HG03342 (cell line): Measurements from ENCODE around the gene CST3.
"Not testable (repeated sequence)": the region's sequence is repeated elsewhere in the genome, so short reads cannot be mapped to it uniquely, and the experiment has no call there.

Experiments
- ATAC-seq: cut with Tn5 transposase; IDR thresholded peaks from one replicate; pipeline ENCODE4 v1.9.1; 2021; ENCODE audit warnings: mild to moderate bottlenecking, moderate library complexity; ENCODE audit not compliant: unreplicated experiment

The CST3 gene

DNA sequence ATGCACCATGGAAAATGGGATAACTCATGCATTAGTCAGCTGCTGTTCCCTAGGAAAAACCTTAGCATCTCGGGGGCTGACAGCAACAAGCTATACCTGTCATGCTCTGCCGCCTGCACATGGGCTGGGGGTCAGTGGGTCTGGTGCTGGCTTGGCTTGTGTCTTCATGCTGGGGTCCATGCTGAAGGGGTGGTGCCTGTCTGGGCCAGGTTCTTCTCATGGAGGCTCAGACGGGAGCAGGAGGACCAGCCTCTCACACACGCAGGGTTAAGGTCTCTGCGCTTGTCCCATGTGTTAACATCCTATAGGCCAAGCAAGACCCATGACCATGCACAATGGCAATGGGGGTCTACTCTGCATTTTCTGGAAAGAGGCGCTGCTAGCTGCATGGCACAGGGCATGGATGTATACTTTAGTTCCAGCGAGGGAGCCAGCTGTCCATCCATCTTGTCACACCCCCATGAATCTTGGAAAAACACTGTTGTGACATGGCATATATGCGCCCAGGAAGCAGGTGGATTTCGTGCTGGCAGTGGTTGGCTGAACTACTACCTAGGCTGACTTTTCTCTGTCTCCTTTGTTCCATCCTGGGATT is 24.6 kb upstream of the CST3 start:
- no peak for ATAC-seq

DNA sequence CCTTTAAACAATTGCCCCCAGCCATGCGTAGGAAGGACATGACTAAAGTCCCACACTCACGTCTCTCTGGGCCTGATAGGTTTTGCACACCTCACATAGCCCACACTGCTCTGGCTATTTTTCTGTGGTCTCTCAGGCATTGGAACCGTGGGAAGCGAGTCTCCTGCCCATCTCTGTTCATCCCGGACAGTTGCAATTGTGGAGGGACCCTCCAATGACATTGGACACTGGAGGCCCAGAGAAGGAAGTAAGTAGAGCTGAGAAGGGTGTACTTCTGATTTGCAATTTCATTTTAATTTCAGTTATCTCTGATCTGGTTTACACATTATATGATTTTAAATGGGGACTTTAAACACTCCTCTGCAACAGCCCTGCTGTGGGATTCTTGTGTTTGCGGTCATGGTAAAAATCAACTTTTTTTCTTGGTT is 23.3 kb upstream of the CST3 start:
- ATAC-seq = no peak

DNA sequence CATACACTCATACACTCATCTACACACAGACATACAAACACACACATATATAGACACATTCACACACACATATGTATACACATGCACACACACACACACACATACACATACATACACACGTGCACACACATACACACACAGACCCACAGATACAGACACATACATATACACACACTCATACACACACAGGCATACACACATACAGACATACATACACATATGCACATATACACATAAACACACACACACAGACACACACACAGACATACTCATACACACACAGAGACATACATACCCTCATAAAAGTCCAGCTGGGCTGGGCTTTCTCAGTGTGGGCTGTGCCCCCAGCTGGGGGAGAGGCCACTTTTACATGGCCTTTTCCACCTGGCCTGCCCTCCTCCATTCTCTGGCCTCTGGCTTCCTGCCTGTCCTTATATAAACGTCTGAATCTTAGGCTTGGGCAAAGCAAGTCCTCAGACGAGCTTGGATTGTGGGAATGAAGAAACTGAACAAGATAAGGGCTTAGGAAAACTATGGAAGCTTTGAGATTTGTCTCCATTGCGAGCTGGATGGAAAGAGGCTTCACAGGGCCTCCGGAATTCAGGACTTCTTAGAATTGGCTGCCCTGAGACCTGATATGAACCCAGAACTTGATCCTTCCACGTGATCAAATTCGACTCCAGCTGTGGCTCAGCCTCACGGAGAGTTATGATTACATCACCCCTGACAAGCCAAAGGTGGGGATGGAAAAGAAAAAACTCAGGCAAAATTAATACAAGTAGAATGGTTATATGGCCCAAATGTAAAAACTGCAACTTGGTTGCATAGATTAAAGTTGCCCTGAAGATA is 22.5 kb upstream of the CST3 start:
- no peak for ATAC-seq

DNA sequence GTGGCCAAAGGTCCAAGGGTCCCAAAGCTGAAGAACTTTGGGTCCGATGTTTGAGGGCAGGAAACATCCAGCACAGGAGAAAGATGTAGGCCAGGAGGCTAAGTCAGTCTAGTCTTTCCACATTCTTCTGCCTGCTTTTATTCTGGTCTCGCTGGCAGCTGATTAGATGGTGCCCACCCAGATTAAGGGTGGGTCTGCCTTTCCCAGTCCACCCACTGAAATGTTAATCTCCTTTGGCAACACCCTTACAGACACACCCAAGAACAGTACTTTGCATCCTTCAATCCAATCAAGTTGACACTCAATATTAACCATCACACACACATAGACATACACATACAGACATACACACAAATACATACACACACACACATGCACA is 21.8 kb upstream of the CST3 start:
- ATAC-seq = not testable (repeated sequence)

DNA sequence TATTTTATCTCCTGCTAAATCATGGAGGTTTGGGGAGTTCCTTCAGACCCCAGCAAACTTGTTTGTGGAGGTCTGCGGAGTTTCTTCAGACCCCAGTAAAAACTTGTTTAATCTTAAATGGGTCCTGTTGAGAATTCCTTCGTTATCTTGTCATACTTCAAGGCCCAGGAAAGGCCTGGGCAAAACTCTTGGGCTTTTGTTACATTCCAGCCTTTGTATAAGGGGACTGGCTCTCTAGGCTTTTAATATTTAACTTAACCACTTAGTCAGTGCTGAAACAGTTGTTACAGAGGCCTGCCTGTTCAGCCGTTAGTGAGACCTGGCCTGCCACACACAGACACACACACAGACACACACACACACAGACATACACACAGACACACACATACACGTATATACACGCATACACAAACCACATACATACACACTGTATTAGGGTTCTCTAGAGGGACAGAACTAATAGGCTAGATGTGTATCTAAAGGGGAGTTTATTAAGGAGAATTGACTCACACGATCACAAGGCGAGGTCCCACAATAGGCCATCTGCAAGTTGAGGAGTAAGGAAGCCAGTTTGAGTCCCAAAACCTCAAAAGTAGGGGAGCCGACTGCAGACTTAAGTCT is 21.3 kb upstream of the CST3 start:
- no peak for ATAC-seq

DNA sequence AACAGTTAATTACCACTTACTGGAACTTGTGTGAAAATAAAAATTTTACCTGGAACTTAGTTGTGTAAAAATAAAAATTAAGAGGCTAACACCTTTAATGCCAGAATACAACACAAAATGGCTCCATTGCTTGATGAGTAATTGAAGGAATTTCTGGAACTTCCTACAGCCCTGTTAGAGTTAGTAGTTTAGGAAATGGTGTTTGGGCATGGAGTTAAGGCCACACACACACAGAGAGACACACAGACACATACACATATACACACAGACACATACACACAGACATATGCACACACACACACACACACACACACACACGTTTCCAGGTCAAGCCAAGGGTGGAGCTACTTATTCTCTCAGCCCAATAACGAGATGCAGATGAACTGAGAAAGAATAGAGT is 20.6 kb upstream of the CST3 start:
- no peak for ATAC-seq

DNA sequence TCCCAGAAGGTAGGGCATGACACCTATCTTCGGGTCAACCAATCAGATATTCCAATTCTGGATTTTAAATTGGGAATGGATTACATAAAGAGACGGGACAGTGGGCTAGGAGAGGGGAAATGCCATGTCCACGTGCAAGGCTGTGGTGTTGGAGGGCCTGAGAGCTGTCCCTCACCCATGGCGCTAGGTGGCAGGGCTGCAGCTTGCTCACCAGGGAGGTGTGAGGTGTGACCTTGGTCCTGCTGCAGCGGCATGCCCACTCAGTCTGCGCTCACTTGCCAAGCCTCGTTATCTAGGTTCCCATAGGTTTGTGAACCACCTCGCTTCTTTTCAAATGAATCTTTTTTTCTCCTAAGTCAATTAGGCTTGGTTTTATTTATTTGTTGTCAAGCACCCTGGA is 19.4 kb upstream of the CST3 start:
- no peak for ATAC-seq

DNA sequence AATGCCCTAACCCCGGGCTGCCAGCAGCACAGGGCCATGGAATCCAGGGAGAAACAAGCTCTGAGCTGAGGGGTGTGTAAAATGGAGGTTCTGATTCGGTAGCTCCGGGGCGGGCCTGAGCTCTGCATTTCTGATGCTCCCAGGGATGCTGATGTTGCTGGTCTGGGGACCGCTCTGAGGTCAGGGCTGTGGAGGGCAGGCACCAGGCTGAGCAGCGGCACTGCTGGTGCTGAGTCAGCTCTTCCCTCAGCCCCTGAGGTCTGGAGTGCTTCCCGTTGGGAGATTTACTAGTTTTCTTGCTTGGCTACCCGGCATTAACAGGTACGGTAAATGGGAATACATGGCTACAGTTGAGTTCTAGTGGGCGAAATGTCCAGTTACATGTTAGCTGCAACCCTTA is 18.6 kb upstream of the CST3 start:
- ATAC-seq = no peak

DNA sequence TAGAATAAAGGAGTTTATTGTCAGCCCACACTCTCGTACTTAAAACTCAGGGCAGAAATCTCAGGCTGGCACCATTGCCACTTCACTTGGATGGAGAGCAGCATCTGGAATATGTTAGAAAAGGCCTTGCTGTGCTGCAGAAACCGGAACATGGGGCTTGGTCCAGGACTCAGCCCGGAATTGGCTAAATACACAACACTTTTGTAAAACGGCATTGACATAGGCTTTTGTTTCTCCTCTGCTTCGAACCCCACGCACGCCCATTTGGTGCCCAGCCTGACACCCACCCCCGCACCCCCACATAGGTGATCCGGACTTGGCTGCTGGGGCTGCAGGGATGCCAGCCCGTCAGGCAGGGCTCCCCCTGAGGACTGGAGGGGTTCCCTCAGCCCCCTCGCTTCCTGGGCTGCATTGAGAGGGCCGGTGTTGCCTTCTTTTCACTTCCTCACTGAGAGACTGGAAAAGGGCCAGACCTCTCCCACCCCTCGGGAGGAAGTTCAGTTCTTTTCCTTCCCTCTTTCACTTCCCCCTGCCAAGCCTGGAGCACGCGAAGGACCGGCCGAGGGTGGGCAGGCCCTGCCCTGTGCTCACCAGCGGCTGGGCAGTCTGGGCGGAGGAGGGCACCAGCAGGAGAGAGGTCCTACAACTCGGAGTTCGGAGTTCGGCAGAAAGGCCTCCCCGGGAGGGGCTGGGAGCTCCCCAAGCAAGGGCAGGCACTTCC is 17.9 kb upstream of the CST3 start:
- no peak for ATAC-seq

DNA sequence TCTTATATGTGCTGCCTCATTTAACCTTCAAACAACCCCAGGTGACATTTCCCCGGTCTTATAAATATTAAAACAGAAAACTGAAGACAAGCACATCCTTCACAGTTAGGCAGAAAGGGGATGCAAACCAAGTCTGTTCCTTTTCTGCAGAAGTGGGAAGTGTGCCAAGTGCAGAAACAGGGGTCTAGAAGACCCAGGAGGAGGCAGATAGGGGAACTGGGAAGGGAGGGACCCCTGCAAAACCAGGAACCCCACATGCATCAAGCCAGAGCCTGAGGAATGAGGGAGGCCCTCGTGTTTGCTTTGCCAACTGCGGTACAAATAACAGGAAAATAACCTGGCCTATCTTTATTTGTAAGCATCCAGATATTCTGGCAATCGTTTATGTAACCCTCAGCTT is 17.0 kb upstream of the CST3 start:
- no peak for ATAC-seq

DNA sequence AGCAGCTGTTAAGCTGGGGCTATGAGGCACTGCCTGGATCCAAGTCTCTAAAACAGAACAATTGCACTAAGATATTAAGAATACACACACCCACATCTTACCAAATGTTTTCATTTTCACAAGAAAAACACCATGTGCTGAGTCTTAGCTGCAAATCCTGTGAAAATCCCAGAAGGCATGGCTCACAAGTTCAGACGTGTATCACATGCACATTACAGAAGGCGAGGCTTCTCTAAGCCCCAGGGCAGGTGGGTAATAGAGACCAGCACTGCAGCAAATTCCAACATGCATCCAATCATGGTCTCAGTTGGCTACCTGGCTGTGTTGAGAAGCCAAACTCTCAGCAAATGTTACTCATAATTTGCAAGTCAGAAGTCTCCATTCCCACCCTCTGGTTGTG is 16.2 kb upstream of the CST3 start:
- ATAC-seq = no peak

DNA sequence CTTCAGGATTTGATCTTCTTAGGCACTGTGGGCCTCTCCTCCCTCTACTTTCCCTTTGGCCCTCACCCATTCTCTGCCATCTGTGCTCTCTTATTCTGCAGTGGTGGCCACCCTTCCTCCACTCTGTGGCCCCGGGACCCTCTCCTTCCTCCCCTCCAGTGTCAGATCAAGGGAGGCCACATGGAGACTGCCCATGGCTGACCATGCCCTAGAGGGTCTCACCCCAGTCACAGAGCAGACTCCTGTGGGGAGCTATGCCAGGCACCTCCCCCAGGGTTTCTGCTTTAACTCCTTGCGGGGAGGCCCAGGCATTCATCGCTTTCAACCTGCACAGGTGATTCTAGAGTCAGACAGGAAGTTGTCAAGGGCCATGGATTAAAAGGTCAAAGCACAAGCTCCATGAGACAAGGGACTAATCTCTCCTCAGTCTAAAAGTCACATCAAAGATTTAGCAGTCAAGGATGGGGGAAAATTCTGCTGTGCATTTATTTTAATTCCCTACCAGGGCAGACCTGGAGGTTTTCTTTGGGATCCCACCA is 15.7 kb upstream of the CST3 start:
- no peak for ATAC-seq

DNA sequence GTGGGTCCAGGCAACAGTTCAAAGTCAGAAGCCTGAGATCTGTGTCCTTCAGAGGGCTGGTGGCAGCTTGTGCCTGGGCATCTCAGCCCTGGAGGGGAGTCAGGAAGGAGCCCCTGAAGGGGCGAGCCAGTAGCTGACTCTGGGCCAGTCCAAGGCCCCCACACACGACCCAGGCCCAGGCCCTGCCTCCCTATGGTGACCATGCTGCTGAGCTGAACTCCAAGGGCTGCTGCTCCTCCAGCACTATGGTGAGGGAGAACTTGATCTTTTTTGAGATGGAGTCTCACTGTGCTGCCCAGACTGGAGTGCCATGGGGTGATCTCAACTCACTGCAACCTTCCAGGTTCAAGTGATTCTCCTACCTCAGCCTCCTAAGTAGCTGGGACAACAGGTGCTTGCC is 15.2 kb upstream of the CST3 start:
- ATAC-seq = no peak

DNA sequence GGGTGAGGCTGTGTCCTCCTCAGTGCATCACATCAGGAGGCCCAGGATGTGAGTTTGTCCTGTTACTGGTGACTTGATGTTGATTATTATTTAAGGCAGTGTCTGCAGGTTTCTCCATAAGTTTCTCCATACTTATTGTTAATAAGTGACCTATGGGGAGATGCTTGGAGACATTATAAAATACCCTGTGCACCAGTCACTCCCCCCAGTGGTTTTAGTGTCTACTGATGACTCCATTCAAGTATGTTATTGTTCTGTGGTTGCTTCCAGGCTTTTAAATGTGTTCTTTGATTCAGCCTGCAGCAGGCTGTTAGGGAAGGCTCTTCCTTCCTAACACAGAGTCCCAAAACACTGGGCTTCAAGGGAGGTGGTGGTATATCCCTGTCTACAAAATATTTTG is 14.6 kb upstream of the CST3 start:
- ATAC-seq = no peak

DNA sequence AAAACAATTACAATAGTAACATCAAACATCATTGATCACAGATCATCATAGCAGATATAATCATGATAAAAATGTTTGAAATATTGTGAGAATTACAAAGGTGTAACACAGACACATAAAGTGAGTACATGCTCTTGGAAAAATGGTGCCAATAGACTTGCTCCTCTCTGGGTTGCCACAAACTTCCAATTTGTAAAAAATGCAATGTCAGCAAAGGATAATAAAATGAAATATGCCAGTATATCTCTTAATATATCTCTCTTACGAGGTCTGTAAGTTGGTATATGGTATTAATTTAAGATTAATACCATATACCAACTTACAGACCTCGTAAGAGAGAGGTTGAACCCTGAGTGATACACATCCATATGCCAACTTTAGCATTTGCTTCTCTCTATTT is 13.4 kb upstream of the CST3 start:
- no peak for ATAC-seq

DNA sequence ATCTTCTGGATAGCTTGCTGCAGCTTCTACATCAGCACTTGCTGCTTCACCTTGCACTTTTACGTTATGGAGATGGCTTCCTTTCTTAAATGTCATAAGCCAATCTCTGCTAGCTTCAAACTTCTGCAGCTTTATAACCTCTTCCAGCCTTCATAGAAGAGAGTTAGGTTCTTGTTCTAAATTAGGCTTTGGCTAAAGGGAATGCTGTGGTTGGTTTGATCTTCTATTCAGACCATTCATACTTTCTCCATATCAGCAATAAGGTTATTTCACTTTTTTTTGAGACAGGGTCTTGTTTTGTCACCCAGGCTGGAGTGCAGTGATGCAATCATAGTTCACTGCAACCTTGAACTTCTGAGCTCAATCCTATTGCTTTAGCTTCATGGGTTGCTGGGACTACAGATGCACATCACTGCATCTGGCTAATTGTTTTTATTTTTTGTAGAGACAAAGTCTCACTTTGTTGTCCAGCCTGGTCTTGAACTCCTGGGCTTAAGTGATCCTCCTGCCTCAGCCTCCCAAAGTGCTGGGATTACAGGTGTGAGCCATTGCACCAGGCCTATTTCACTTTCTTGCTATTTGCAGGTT is 12.2 kb upstream of the CST3 start:
- ATAC-seq = no peak

DNA sequence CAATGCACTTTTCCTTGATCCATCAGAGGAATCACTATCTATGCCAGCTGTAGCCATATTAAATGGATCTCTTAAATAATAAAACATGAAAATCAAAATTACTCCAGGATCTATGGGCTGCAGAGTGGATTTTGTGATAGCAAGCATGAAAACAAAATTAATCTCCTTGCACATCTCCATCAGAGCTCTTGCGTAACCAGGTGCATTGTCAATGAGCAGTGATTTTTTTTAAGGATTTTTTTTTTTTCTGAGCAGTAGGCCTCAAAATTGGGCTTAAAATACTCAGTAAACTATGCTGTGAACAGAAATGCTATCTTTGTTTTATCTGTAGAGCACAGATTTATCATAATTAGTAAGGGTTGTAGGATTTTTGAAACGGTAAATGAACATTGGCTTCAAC is 11.5 kb upstream of the CST3 start:
- no peak for ATAC-seq

DNA sequence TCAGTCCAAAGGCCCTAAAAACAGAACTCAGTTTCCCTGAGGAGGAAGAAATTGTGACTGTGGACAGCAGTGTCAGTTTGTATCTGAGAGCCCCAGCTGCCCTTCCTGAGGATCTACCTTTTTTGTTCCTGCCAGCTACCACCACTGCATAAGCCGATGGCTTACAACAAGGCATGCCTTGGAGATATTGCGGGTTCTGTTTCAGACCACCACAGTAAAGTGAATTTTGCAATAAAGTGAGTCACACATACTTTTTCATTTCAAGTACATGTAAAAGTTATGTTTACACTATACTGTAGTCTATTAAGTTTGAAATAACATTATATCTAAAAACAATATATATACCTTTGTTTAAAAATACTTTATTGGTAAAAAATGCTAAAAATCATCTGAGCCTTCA is 9.6 kb upstream of the CST3 start:
- no peak for ATAC-seq

DNA sequence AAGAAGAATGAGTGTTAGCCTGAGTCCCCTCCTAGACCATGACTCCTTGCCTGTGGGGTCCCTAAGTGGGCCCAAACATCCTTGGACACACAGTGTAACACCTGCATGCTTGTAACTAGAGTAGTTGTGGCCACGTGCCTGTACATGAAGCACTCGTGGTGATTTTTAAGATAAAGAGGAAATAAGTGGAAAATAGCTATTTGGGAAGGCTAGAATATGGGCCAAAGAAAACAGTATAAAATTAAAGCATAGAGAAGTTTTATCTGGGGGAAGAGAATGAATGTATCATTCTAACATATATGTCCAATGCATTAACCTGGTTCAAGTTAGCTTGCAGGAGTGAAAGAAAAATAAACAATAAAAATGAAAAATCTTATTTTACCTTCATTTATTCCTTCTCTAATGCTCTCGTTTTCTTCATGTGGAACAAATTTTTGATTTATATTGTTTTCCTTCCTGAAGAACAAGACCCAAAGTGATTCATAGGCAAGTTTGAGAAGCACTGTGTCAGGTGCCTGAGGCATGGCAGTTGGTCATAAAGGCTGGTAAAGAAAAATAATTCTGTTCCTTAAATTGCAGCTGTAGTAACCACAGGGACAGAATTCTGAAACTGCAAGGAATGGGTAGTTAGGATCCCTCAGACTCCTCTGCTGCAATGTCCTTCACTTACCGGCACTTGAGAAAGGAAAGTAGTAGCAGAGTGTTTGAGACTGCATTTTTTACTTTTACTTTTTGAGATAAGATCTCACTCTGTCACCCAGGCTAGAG is 8.5 kb upstream of the CST3 start:
- no peak for ATAC-seq

DNA sequence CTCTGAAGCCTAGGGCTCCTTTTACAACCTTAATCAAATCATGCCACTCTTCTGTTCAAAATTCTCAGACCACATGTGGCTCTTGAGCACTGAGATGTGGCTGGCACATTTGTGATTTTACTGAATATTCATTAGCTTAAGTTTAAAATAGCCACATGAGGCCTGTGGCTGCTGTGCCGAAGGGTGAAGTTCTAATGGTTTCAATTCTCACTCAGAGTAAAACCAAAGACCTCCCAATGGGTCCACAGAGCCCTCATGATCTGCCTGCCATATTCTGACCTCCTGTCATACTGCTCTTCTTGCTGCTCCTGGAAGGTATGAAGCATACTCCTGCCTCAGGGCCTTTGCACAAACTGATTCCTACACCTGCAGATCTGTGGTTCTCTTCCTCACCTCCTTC is 7.8 kb upstream of the CST3 start:
- no peak for ATAC-seq
